ENCODE data around the gene HERC2. TPM values are rescaled to one million over a fixed set of nuclear protein-coding genes. Genes with fewer than 3 reads are reported as not detected.

Gene HERC2
- total and polyA plus RNA-seq, 2 donors (not counting 3 experiments of a cell fraction or from before 2014, with no cell fraction given) = 46.1 to 83.9 TPM

DNA sequence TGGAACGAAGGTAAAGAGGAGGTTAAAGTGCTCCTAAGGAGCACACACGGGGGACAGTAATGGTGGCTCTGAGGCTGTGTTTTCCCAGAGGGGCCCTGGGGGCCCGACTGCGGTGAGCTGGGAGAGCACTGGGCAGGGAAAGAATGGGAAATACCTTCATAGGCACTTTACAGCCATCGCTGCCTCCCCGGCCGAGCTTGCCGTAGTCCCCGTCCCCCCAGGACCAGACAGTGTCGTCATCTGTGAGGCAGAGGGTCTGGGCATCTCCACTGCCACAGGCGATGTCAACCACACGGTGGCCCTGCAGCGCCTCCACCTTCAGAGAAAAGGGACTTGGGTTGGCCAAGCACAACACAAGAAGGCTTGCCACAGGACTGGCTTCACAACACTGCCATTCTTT lies 190.0 kb downstream of the HERC2 start:
- dilution Hi-C loops (cut with MboI; ENCODE audit: extremely low pct_ligation_motif_present, low sequenced_read_pairs) (no loop called here), intact Hi-C loops (cut with micrococcal nuclease) (no loop called here)
- Histone ChIP-seq H3K36me3 (ENCODE audit: control insufficient read depth in 2 of 2, extremely low read depth in 1 of 2, insufficient read depth in 2 of 2, low read length in 2 of 2) (peaks cover 2 to 39% of the 10 kb centered on the region in 2 experiments), H3K4me3 (replicated peaks in 1 of 3; ENCODE audit: insufficient read depth in 1 of 3, low read depth in 1 of 3, low read length in 3 of 3) (no peak overlapping the region), H3K27ac (ENCODE audit: insufficient read depth, low read depth, low read length) (no peak overlapping the region), H3K27me3 (ENCODE audit: control insufficient read depth in 2 of 2, insufficient read depth in 2 of 2, low read length in 2 of 2) (no peaks in the 10 kb centered on the region), H3K9me3 (replicated peaks; ENCODE audit: control insufficient read depth, insufficient read depth, low read length) (no peaks in the 10 kb centered on the region), H3K9me1 (replicated peaks; ENCODE audit: control insufficient read depth, extremely low read depth, insufficient read depth, low read length) (no peaks in the 10 kb centered on the region), H2AFZ (ENCODE audit: low read depth, low read length) (no peak overlapping the region), H3K4me2 (ENCODE audit: insufficient read depth, low read length) (no peak overlapping the region), H4K20me1 (replicated peaks; ENCODE audit: control insufficient read depth, extremely low read depth, insufficient read depth, low read length) (no peaks in the 10 kb centered on the region), H3K4me1 (ENCODE audit: control insufficient read depth, extremely low read depth, insufficient read depth, low read length) (peaks cover 15% of the 10 kb centered on the region), H3K79me2 (ENCODE audit: control insufficient read depth, insufficient read depth, low read length) (no peaks in the 10 kb centered on the region), H3K9ac (replicated peaks; ENCODE audit: extremely low read depth, insufficient read depth, low read length) (no peak overlapping the region)
- DNase-seq (ENCODE audit: low read depth, low spot score) (no peak), FAIRE-seq (no peak)
- CTCF ChIA-PET = no interaction called here
- TF ChIP-seq, protein P1, sequence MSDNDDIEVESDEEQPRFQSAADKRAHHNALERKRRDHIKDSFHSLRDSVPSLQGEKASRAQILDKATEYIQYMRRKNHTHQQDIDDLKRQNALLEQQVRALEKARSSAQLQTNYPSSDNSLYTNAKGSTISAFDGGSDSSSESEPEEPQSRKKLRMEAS (IDR thresholded peaks at IDR 0.05; ENCODE audit: insufficient read depth, insufficient read length) = no peak
- TF ChIP-seq POLR2AphosphoS5 (IDR thresholded peaks at IDR 0.05; ENCODE audit: insufficient read depth, low read depth, low read length) (no peak), JUN (IDR thresholded peaks at IDR 0.05; ENCODE audit: borderline replicate concordance, insufficient read depth, insufficient read length, low read depth) (no peak), POLR2A (IDR thresholded peaks at IDR 0.05; ENCODE audit: low read depth, low read length) (no peak), FOS (IDR thresholded peaks at IDR 0.05; ENCODE audit: borderline replicate concordance, insufficient read depth, low read length) (no peak), EZH2 (IDR thresholded peaks at IDR 0.05; ENCODE audit: borderline replicate concordance, low read depth, low read length, severe bottlenecking) (no peak), MYC (IDR thresholded peaks at IDR 0.05; ENCODE audit: low read depth, low read length) (no peak), GATA2 (IDR thresholded peaks at IDR 0.05; ENCODE audit: insufficient read depth, insufficient read length, low read depth, low read length) (no peak)
- TF ChIP-seq, protein P2, sequence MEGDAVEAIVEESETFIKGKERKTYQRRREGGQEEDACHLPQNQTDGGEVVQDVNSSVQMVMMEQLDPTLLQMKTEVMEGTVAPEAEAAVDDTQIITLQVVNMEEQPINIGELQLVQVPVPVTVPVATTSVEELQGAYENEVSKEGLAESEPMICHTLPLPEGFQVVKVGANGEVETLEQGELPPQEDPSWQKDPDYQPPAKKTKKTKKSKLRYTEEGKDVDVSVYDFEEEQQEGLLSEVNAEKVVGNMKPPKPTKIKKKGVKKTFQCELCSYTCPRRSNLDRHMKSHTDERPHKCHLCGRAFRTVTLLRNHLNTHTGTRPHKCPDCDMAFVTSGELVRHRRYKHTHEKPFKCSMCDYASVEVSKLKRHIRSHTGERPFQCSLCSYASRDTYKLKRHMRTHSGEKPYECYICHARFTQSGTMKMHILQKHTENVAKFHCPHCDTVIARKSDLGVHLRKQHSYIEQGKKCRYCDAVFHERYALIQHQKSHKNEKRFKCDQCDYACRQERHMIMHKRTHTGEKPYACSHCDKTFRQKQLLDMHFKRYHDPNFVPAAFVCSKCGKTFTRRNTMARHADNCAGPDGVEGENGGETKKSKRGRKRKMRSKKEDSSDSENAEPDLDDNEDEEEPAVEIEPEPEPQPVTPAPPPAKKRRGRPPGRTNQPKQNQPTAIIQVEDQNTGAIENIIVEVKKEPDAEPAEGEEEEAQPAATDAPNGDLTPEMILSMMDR (IDR thresholded peaks at IDR 0.05; ENCODE audit: extremely low read depth in 1 of 2, insufficient read depth in 1 of 2, low read depth in 1 of 2, low read length in 2 of 2) = no peak
- POLR2A ChIA-PET = no interaction called here
- no TSS peak for BruUV-seq (replicated peaks)
